Mucosa of descending colon (tissue), 3 donors: ENCODE measurements around the gene RIPK3. TPM values are rescaled to one million over a fixed set of nuclear protein-coding genes. Genes with fewer than 3 reads are reported as not detected.

Source experiments
- ATAC-seq: fragments of 200-7000 bp; cut with Tn5 transposase; one replicate; pipeline ENCODE4 v1.9.1; 2020; ENCODE audit warnings: mild to moderate bottlenecking, moderate library complexity
- DNase-seq, 3 donors: peaks; one replicate each; pipeline ENCODE4 v3.0.0-alpha.2; 2020
- H3K36me3 ChIP-seq: fragments of 200-600 bp; one replicate; pipeline ENCODE4 v1.8.0; 2021; ENCODE audit warnings: low read depth, mild to moderate bottlenecking
- H3K4me1 ChIP-seq: fragments of 200-600 bp; one replicate; pipeline ENCODE4 v1.8.0; 2021; ENCODE audit warnings: low read depth, mild to moderate bottlenecking
- H3K4me3 ChIP-seq: fragments of 200-600 bp; one replicate; pipeline ENCODE4 v1.8.0; 2021; ENCODE audit warnings: mild to moderate bottlenecking
- H3K9me3 ChIP-seq: fragments of 200-600 bp; one replicate; pipeline ENCODE4 v1.8.0; 2021; ENCODE audit warnings: mild to moderate bottlenecking
- CTCF ChIP-seq: fragments of 200-600 bp; IDR thresholded peaks from one replicate; pipeline ENCODE4 v1.8.0; 2022; ENCODE audit warnings: antibody characterized with exemption, mild to moderate bottlenecking
- intact Hi-C, 2 donors: fragments of 100-400 bp; cut with DNase I in 1 of 2; cut with micrococcal nuclease in 1 of 2; formaldehyde crosslinking; loops; one replicate each; pipeline versions ENCODE4 v1.11.0 to v1.11.1; 2022; cut with DNase I, micrococcal nuclease
- total RNA-seq, 3 donors: library from RNA; stranded (reverse); fragmentation: NEBNext Ultra II Directional in 2 of 3; extraction: Animal tissue kit (Norgen Biotek cat#: 25700) in 2 of 3; gene quantifications; one replicate each; pipeline versions ENCODE4 v1.2.1 to v1.2.4, GENCODE V29; 2021 to 2023
- donor health status: DM: no; HTN: no; CAD: no; lungs with moderate emphysema.
- donor health status: DM: no; HTN: no; CAD: no.
- donor health status: DM: no; HTN: yes; CAD: no.

Gene RIPK3
- total RNA-seq, 3 donors from 2014 or later: 40.6 to 99.9 (median 71.7) TPM

GRCh38 chr14:24312736-24313507 lies 26.9 kb downstream of the RIPK3 start:
- peaks cover 57% of the 10 kb centered on the region for H3K4me1 ChIP-seq
- TF ChIP-seq CTCF: no peak
- intact Hi-C loops: no loop called here
- H3K4me3 ChIP-seq: no peak overlapping the region
- H3K36me3 ChIP-seq: no peaks in the 10 kb centered on the region
- DNase-seq (peak in 2 of 3 donors; percentile 42 to 47), ATAC-seq (no peak)
- no peaks in the 10 kb centered on the region for H3K9me3 ChIP-seq

- ATAC-seq (no peak), DNase-seq (no peak)
- Histone ChIP-seq H3K36me3 (no peaks in the 10 kb centered on the region), H3K9me3 (no peaks in the 10 kb centered on the region), H3K4me1 (peaks cover 61% of the 10 kb centered on the region), H3K4me3 (no peak overlapping the region)
- intact Hi-C loops: no loop called here
- no peak for TF ChIP-seq CTCF
Observed at GRCh38 chr14:24311837-24312615, 27.8 kb downstream of the RIPK3 start.

- intact Hi-C loops: no loop called here
- H3K36me3 ChIP-seq: no peaks in the 10 kb centered on the region
- no peaks in the 10 kb centered on the region for H3K9me3 ChIP-seq
- H3K4me3 ChIP-seq: peak within 1 kb of the TSS; percentile 11
- TF ChIP-seq CTCF: peak; percentile 33
- peaks cover 57% of the 10 kb centered on the region for H3K4me1 ChIP-seq
- peak; percentile 74 to 88 (median 88) for DNase-seq
- ATAC-seq: peak; percentile 77
Observed at GRCh38 chr14:24310646-24311604, 28.9 kb downstream of the RIPK3 start, which contains the start of gene LTB4R. TSS of gene LTB4R (plus strand) at chr14:24311502. CDS start at chr14:24315652, 4,150 bp downstream.

GRCh38 chr14:24310265-24310645 lies 29.5 kb downstream of the RIPK3 start:
- no peaks in the 10 kb centered on the region for H3K9me3 ChIP-seq
- ATAC-seq (peak; percentile 17), DNase-seq (peak in 2 of 3 donors; percentile 66 to 71)
- H3K36me3 ChIP-seq: no peaks in the 10 kb centered on the region
- peaks cover 50% of the 10 kb centered on the region for H3K4me1 ChIP-seq
- intact Hi-C loops: no loop called here
- no peak overlapping the region for H3K4me3 ChIP-seq
- TF ChIP-seq CTCF: no peak
